GM18502 (cell line): ENCODE results near the gene ITFG2.
"Not testable (repeated sequence)": the region's sequence is repeated elsewhere in the genome, so short reads cannot be mapped to it uniquely, and the experiment has no call there.

Source experiments
- ATAC-seq: cut with Tn5 transposase; IDR thresholded peaks from one replicate; pipeline ENCODE4 v1.9.1; 2021; ENCODE audit warnings: mild to moderate bottlenecking; ENCODE audit not compliant: unreplicated experiment, poor library complexity

The ITFG2 gene

GRCh38 chr12:2858334-2858733, 45.9 kb downstream of the ITFG2 start:
- ATAC-seq = no peak

- no peak for ATAC-seq
Measured at GRCh38 chr12:2858944-2859421, 46.5 kb downstream of the ITFG2 start.

GRCh38 chr12:2860170-2860569, 47.7 kb downstream of the ITFG2 start:
- ATAC-seq = no peak

GRCh38 chr12:2862876-2863275, 50.4 kb downstream of the ITFG2 start:
- no peak for ATAC-seq

- ATAC-seq = not testable (repeated sequence)
Measured at GRCh38 chr12:2863402-2863801, 50.9 kb downstream of the ITFG2 start.

GRCh38 chr12:2864198-2864597, 51.7 kb downstream of the ITFG2 start:
- ATAC-seq = no peak

GRCh38 chr12:2868986-2869632, 56.6 kb downstream of the ITFG2 start:
- ATAC-seq = not testable (repeated sequence)
